Smooth muscle cell (in vitro differentiated cells): ENCODE data around the gene CHRNA10. TPM values are rescaled to one million over a fixed set of nuclear protein-coding genes. Genes with fewer than 3 reads are reported as not detected.

Experiments used
- DNase-seq: peaks from one replicate; lab custom pipeline; 2025; ENCODE audit not compliant: unreplicated experiment; lab: John Stamatoyannopoulos, UW
- H2AFZ ChIP-seq: fragments of 200-600 bp; sonication (generic); 2 replicates; pipeline ENCODE4 v1.6.0; 2016; ENCODE audit warnings: antibody characterized with exemption, low read depth, mild to moderate bottlenecking
- H3F3A ChIP-seq: fragments of 200-600 bp; sonication (generic); 2 replicates; pipeline ENCODE4 v1.6.0; 2017; ENCODE audit warnings: antibody characterized with exemption, low read depth
- H3K27ac ChIP-seq: fragments of 200-600 bp; sonication (generic); 2 replicates; pipeline ENCODE4 v1.5.1; 2016; ENCODE audit warnings: low read depth, mild to moderate bottlenecking
- H3K27me3 ChIP-seq: fragments of 200-600 bp; sonication (generic); 2 replicates; pipeline ENCODE4 v1.6.1; 2016; ENCODE audit warnings: low read depth, mild to moderate bottlenecking
- H3K36me3 ChIP-seq: fragments of 200-600 bp; sonication (generic); 2 replicates; pipeline ENCODE4 v1.5.1; 2016; ENCODE audit warnings: low read depth
- H3K4me1 ChIP-seq: fragments of 200-600 bp; sonication (generic); 2 replicates; pipeline ENCODE4 v1.5.1; 2016; ENCODE audit warnings: low read depth
- H3K4me2 ChIP-seq: fragments of 200-600 bp; sonication (generic); 2 replicates; pipeline ENCODE4 v1.6.0; 2016; ENCODE audit warnings: mild to moderate bottlenecking
- H3K4me3 ChIP-seq: fragments of 200-600 bp; sonication (generic); 2 replicates; pipeline ENCODE4 v1.5.1; 2016; ENCODE audit warnings: mild to moderate bottlenecking
- H3K79me2 ChIP-seq: fragments of 200-600 bp; sonication (generic); 2 replicates; pipeline ENCODE4 v1.6.0; 2016; ENCODE audit warnings: low read depth, mild to moderate bottlenecking
- H3K9ac ChIP-seq: fragments of 200-600 bp; sonication (generic); 2 replicates; pipeline ENCODE4 v1.6.0; 2016; ENCODE audit warnings: low read depth
- H3K9me3 ChIP-seq: fragments of 200-600 bp; sonication (generic); replicated peaks from 2 replicates; pipeline ENCODE4 v1.5.1; 2016; ENCODE audit warnings: low read depth
- H4K20me1 ChIP-seq: fragments of 200-600 bp; sonication (generic); 2 replicates; pipeline ENCODE4 v1.6.0; 2016; ENCODE audit warnings: low read depth
- CTCF ChIP-seq: fragments of 200-600 bp; sonication (generic); IDR thresholded peaks from 2 replicates; pipeline ENCODE4 v1.5.1; 2017; ENCODE audit warnings: borderline replicate concordance, mild to moderate bottlenecking, antibody characterized with exemption; ENCODE audit not compliant: insufficient read depth, poor library complexity, severe bottlenecking
- WGBS: methylation state at CpG from one replicate; pipeline ENCODE4 v1.1.7; 2016; ENCODE audit warnings: low lambda C conversion rate; 5-methylcytosine and 5-hydroxymethylcytosine counted together
- polyA plus RNA-seq: library from polyadenylated mRNA; unstranded; fragments of >200 nt; fragmentation: Nextera tagmentation; extraction: Ambion mirVana; gene quantifications from 2 replicates; pipeline ENCODE4 v1.2.1, GENCODE V29; 2016
- total RNA-seq: library from RNA; depleted of rRNA; stranded (reverse); fragments of >200 nt; gene quantifications from 2 replicates; pipeline ENCODE4 v1.2.3, GENCODE V29; 2014

The CHRNA10 gene
- total and polyA plus RNA-seq, 2 experiments from 2014 or later, result 0.41 to 0.58 TPM

GRCh38 chr11:3684129-3684818 is 13.1 kb upstream of the CHRNA10 start:
- H3K4me1 ChIP-seq, result no peaks in the 10 kb centered on the region
- no peaks in the 10 kb centered on the region for H3K27me3 ChIP-seq
- H3K9ac ChIP-seq, result no peak overlapping the region
- over 99% methylated on average over 12 of the region's 12 CpGs for WGBS
- H3K4me2 ChIP-seq, result no peak overlapping the region
- no peak overlapping the region for H3K27ac ChIP-seq
- no peak for DNase-seq
- H3K36me3 ChIP-seq, result peaks cover 35% of the 10 kb centered on the region
- no peaks in the 10 kb centered on the region for H3K9me3 ChIP-seq
- H4K20me1 ChIP-seq, result no peaks in the 10 kb centered on the region
- H3K79me2 ChIP-seq, result no peaks in the 10 kb centered on the region
- no peak for TF ChIP-seq CTCF
- no peaks in the 10 kb centered on the region for H3F3A ChIP-seq
- no peak overlapping the region for H2AFZ ChIP-seq
- H3K4me3 ChIP-seq, result no peak overlapping the region

GRCh38 chr11:3683039-3683438 is 11.9 kb upstream of the CHRNA10 start:
- Histone ChIP-seq H3K4me3 (no peak overlapping the region), H3K27me3 (no peaks in the 10 kb centered on the region), H3F3A (no peaks in the 10 kb centered on the region), H3K4me2 (no peak overlapping the region), H4K20me1 (no peaks in the 10 kb centered on the region), H3K27ac (no peak overlapping the region), H3K36me3 (peaks cover 41% of the 10 kb centered on the region), H3K9me3 (no peaks in the 10 kb centered on the region), H2AFZ (no peak overlapping the region), H3K4me1 (no peaks in the 10 kb centered on the region), H3K79me2 (no peaks in the 10 kb centered on the region), H3K9ac (no peak overlapping the region)
- no peak for TF ChIP-seq CTCF
- DNase-seq, result no peak
- WGBS, result 92% methylated on average over 9 of the region's 9 CpGs

- Histone ChIP-seq H3K27me3 (no peaks in the 10 kb centered on the region), H3K36me3 (peaks cover 38% of the 10 kb centered on the region), H4K20me1 (no peaks in the 10 kb centered on the region), H3K79me2 (no peaks in the 10 kb centered on the region), H3K27ac (no peak overlapping the region), H3K9ac (no peak overlapping the region), H3K4me2 (no peak overlapping the region), H3K4me1 (no peaks in the 10 kb centered on the region), H3K9me3 (no peaks in the 10 kb centered on the region), H3F3A (no peaks in the 10 kb centered on the region), H3K4me3 (no peak overlapping the region), H2AFZ (no peak overlapping the region)
- TF ChIP-seq CTCF, result no peak
- WGBS, result 98% methylated on average over 3 of the region's 3 CpGs
- DNase-seq, result no peak
Measured at GRCh38 chr11:3679077-3679476, 7.9 kb upstream of the CHRNA10 start.

- H3F3A ChIP-seq, result no peaks in the 10 kb centered on the region
- H3K4me1 ChIP-seq, result no peaks in the 10 kb centered on the region
- H3K9ac ChIP-seq, result no peak overlapping the region
- no peak for TF ChIP-seq CTCF
- peaks cover 21% of the 10 kb centered on the region for H3K36me3 ChIP-seq
- H3K4me2 ChIP-seq, result no peak overlapping the region
- H3K9me3 ChIP-seq, result no peaks in the 10 kb centered on the region
- H3K79me2 ChIP-seq, result no peaks in the 10 kb centered on the region
- no peaks in the 10 kb centered on the region for H3K27me3 ChIP-seq
- no peak overlapping the region for H3K27ac ChIP-seq
- WGBS, result 97% methylated on average over 11 of the region's 11 CpGs
- no peaks in the 10 kb centered on the region for H4K20me1 ChIP-seq
- H2AFZ ChIP-seq, result no peak overlapping the region
- no peak for DNase-seq
- H3K4me3 ChIP-seq, result no peak overlapping the region
Measured at GRCh38 chr11:3675971-3676370, 4.8 kb upstream of the CHRNA10 start.
